ENCODE results near the gene KCNJ10. TPM values are rescaled to one million over a fixed set of nuclear protein-coding genes. Genes with fewer than 3 reads are reported as not detected.

The KCNJ10 gene
- polyA plus RNA-seq, 1 experiment: not detected

DNA sequence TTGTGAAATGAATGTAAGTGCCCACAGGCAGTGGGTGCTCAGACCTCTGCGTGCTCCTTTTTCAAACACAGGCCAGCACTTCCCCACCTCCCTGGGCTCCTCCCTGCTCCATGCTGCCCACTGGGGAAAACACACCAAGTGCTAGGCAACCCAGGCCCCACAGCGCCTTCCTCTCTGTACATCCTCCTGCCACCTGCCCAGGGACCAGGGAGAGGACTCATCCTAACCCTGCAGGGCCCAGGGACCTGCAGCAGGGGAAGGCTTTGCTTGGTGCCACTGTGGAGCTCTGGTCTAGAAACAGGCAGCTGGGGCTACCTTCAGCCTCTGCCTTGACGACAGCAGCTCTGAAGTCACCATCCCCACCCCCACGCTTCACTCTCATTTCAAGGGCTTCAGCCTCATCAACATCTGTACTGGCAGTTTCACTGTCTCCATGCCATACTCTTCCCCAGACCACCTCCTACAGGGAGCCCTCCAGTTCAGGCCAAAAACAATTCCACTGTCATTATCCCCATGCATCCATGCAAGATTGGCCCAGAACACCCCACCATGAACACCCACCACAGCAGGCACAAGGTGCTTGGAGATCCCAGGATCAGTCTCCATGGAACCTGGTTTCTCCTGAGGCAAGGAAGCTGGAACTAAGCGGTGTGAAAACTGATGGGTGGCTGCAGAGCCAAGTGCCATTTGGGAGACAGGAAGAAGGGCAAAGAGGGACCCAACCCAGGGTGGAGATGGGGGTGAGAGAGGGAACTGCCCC lies 27.4 kb upstream of the KCNJ10 start:
- peak overlapping the region; percentile 78 for H3K4me3 ChIP-seq (ENCODE audit: low read depth, low read length)
- ChIA-PET POLR2A (no interaction called here), CTCF (interaction anchor here (1.2 to 5.0 kb wide), 7 partner anchors 11 to 279 kb away, joined by 6 to 49 read pairs (median 14); no protein-coding TSS in a partner anchor)
- H3K27ac ChIP-seq (ENCODE audit: low read depth, low read length): no peak overlapping the region
- no peak for TF ChIP-seq CTCF (IDR thresholded peaks at IDR 0.05; ENCODE audit: low read depth, low read length)
- H3K27me3 ChIP-seq (ENCODE audit: control insufficient read depth, insufficient read depth, low read length): no peaks in the 10 kb centered on the region
- H3K9me3 ChIP-seq (ENCODE audit: control insufficient read depth, insufficient read depth, low read length): no peaks in the 10 kb centered on the region
- no peak for DNase-seq (ENCODE audit: low read depth, low spot score)

GRCh38 chr1:160096274-160097116 lies 26.5 kb upstream of the KCNJ10 start:
- ChIA-PET POLR2A (no interaction called here), CTCF (interaction anchor here (1.0 to 5.0 kb wide), 7 partner anchors 10 to 280 kb away, joined by 3 to 49 read pairs (median 14); no protein-coding TSS in a partner anchor)
- H3K27me3 ChIP-seq (ENCODE audit: control insufficient read depth, insufficient read depth, low read length): no peaks in the 10 kb centered on the region

GRCh38 chr1:160095382-160096105 lies 25.6 kb upstream of the KCNJ10 start:
- TF ChIP-seq CTCF (IDR thresholded peaks at IDR 0.05; ENCODE audit: low read depth, low read length): no peak
- CTCF ChIA-PET: interaction anchor here (1.0 to 5.0 kb wide), 7 partner anchors 9 to 281 kb away, joined by 3 to 49 read pairs (median 8); no protein-coding TSS in a partner anchor
- H3K9me3 ChIP-seq (ENCODE audit: control insufficient read depth, insufficient read depth, low read length): no peaks in the 10 kb centered on the region
- H3K27ac ChIP-seq (ENCODE audit: low read depth, low read length): no peak overlapping the region
- POLR2A ChIA-PET: no interaction called here
- no peak for DNase-seq (ENCODE audit: low read depth, low spot score)
- H3K4me3 ChIP-seq (ENCODE audit: low read depth, low read length): no peak overlapping the region
- no peaks in the 10 kb centered on the region for H3K27me3 ChIP-seq (ENCODE audit: control insufficient read depth, insufficient read depth, low read length)

More at GRCh38 chr1:160096274-160097116, 26.5 kb upstream of the KCNJ10 start:
- Histone ChIP-seq H3K27ac (ENCODE audit: low read depth, low read length) (no peak overlapping the region), H3K9me3 (ENCODE audit: control insufficient read depth, insufficient read depth, low read length) (no peaks in the 10 kb centered on the region), H3K4me3 (ENCODE audit: low read depth, low read length) (no peak overlapping the region)
- DNase-seq (ENCODE audit: low read depth, low spot score): no peak
- TF ChIP-seq CTCF (IDR thresholded peaks at IDR 0.05; ENCODE audit: low read depth, low read length): no peak

DNA sequence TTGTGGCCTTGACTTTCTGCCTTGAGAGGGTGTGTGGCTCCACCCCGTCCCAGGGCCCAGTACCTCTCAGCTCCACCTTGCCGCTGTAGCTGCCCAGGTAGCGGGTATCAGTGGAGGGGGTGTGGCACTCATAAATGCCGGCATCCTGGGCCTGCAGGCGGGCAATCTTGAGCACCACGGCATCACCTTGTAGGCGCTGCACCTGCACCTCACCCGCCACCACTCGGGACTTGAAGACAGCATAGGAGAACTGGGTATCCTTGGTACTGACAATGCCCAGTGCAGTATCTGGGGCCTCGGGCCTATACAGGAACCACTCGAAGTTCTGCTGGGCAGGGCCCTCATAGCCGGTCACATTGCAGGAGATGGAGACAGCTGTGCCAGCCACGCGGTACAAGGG lies 24.8 kb upstream of the KCNJ10 start:
- Histone ChIP-seq H3K4me3 (ENCODE audit: low read depth, low read length) (no peak overlapping the region), H3K27me3 (ENCODE audit: control insufficient read depth, insufficient read depth, low read length) (no peaks in the 10 kb centered on the region), H3K27ac (ENCODE audit: low read depth, low read length) (no peak overlapping the region), H3K9me3 (ENCODE audit: control insufficient read depth, insufficient read depth, low read length) (no peaks in the 10 kb centered on the region)
- DNase-seq (ENCODE audit: low read depth, low spot score): no peak
- no peak for TF ChIP-seq CTCF (IDR thresholded peaks at IDR 0.05; ENCODE audit: low read depth, low read length)
- CTCF ChIA-PET: interaction anchor here (1.1 to 5.0 kb wide), 4 partner anchors 8 to 157 kb away, joined by 3 to 49 read pairs (median 14); no protein-coding TSS in a partner anchor
- POLR2A ChIA-PET: no interaction called here
